Stimulated activated CD4-positive, alpha-beta T cell treated with anti-CD3 and anti-CD28 coated beads, Interleukin-1b, Interleukin-23, amount 100 ng/mL, for 1 hour (primary cell): ENCODE results near the gene TMEM209.
"Not testable (repeated sequence)": the region's sequence is repeated elsewhere in the genome, so short reads cannot be mapped to it uniquely, and the experiment has no call there.

Experiments used
- DNase-seq, 2 donors: peaks; one replicate each; pipeline ENCODE4 v3.0.0-alpha.2; 2020; ENCODE audit warnings: low read depth in 2 of 2

The TMEM209 gene

DNA sequence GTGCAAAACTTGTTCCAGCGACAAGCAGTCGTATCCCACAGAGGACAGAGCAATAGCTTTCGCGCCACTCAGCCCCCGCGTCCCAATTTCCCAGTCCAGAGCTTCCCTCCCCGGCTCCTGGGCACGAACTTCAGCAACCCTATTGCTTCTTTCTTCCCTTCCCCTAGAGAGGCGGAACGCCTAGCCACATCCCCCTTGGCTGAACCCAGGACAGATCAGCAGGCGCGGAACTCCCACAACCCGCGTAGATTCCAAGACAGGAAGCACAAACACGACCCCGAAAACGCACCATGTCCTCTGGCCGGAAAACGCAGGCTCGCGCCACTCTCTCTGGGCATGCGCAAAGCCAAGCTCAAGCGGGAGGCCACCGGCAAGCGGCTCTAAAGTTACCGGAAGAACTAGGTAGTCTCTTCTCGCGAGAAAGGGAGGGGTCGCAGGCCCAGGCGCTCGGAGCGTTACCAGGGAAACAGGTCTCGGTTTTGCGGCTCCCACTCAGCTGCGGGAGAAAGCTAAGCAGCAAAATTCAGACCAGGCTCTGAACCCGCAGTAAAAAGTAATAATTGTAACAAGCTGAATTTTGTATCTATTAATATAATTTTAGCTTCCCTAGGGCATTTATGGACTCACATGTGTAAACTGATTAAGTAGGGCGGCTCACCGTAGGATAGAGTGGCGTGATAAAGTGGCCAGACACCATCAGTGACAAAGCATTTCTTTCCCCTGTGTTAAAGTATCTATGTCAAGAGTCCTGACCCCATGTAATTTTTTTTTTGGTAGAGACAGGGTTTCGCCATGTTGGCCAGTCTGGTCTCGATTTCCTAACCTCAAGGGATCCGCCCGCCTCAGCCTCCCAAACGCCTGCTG is at the start of gene TMEM209:
TMEM209 (minus strand) TSS at position 323 of the 864 bp plus-strand sequence; CDS start at position 292, 31 bp downstream.
- peak; percentile 81 to 88 for DNase-seq

DNA sequence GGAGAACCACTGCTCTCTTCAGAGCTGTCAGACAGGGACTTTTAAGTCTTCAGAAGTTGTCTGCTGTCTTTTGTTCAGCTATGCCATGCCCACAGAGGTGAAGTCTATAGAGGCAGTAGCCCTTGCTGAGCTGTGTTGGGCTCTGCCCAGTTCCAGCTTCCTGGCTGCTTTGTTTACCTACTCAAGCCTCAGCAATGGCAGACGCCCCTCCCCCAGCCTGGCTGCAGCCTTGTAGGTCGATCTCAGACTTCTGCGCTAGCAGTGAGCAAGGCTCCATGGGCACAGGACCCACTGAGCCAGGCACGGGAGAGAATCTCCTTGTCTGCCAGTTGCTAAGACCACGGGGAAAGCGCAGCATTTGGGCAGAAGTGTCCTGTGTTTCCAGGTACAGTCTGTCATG is 49.3 kb upstream of the TMEM209 start:
- no peak for DNase-seq

DNA sequence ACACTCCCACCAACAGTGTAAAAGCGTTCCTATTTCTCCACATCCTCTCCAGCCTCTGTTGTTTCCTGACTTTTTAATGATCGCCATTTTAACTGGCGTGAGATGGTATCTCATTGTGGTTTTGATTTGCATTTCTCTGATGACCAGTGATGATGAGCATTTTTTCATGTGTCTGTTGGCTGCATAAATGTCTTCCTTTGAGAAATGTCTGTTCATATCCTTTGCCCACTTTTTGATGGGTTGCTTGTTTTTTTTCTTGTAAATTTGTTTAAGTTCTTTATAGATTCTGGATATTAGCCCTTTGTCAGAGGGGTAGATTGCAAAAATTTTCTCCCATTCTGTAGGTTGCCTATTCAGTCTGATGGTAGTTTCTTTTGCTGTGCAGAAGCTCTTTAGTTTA is 44.4 kb upstream of the TMEM209 start:
- not testable (repeated sequence) for DNase-seq

DNA sequence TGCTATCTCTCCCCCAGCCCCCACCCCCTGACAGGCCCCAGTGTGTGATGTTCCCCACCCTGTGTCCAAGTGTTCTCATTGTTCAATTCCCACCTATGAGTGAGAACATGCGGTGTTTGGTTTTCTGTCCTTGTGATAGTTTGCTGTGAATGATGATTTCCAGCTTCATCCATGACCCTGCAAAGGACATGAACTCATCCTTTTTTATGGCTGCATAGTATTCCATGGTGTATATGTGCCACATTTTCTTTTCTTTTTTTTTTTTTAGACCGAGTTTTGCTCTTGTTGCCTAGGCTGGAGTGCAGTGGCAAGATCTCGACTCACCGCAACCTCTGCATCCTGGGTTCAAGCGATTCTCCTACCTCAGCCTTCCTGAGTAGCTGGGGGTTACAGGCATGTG is 43.6 kb upstream of the TMEM209 start:
- not testable (repeated sequence) for DNase-seq

DNA sequence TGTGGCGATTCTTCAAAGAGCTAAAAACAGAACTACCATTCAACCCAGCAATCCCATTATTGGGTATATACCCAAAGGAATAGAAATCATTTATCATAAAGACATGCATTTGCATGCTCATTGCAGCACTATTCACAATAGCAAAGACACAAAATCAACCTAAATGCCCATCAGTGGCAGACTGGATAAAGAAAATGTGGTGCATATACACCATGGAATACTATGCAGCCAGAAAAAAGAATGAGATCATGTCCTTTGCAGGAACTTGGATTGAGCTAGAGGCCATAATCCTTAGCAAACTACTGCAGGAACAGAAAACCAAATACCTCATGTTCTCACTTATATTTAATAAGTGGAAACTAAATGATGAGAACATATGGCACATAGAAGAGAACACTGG is 41.3 kb upstream of the TMEM209 start:
- not testable (repeated sequence) for DNase-seq

DNA sequence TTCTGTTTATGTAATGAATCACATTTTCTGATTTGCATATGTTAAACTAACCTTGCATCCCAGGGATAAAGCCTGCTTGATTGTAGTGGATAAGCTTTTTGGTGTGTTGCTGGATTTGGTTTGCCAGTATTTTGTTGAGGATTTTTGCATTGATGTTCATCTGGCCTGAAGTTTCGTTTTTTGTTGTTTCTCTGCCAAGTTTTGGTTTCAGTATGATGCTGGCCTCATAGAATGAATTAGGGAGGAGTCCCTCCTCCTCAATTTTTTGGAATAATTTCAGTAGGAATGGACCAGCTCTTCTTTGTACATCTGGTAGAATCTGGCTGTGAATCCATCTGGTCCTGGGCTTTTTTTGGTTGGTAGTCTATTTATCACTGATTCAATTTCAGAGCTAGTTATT is 38.3 kb upstream of the TMEM209 start:
- not testable (repeated sequence) for DNase-seq

DNA sequence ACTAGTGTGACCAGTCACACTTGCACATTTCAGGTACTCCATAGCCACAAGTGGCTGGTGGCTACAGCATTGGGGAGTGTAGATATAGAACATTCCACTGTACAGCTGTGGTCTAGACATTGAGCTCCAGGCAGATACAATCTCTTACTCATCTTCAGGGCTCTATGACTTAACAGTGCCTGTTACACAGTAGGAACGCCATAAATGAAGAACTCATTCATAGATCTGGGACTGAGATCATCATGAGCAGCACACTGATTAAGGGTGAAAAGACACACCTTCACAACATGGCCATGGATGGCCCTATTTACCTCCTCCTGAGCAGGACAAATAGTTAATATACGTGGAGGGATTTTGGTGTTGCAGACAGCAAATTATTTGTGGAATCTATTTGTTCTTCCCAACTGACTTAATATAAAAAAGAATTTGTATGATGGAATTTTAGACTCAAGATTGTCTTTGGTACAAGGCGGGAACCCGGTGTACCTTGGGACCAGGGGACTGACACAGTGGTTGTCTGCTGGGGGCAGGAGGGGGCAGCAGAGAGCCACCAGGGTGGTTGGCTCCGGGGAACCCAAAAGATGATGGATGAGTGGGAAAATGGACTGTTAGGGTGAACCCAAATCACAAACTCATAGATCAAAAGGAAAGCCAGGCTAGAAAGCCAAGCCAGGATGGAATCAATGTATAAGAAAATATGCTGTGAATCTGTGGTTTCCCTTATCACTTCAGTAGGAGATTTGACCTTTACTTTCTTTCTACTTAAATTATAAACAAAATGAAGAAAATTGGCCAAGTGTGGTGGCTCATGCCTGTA is 37.2 kb upstream of the TMEM209 start:
- peak in 1 of 2 donors; percentile 32 for DNase-seq

DNA sequence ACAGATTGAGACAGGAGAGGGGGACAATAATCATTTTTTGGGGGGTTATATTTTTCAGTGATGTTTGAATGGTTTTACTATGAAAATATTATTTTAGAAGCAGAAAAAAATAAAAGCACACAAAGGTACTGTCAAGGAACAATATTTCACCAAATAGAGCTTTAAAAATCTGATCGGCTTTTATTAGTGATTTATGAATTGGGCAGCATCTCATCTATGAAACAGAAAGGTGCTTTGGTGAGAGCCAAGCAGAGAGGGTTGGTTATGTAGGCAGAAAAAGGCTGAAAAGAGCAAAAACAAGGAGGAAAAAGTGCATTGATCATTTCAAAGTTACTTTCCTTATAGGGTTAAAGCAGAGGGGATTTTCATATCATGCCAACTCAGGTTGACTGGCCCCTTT is 35.0 kb upstream of the TMEM209 start:
- DNase-seq = no peak

DNA sequence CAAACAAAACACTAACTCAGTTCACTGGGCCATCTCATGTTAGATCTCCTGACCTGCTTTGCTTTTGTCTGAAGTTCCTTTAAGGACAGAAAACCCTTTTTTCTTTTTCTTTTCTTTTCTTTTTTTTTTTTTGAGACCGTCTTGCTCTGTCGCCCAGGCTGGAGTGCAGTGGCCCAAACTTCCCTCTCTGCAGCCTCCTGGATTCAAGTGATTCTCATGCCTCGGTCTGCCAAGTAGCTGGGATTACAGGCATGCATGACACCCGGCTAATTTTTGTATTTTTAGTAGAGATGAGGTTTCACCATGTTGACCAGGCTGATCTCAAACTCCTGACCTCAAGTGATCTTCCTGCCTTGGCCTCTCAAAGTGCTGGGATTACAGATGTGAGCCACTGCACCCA is 31.2 kb upstream of the TMEM209 start:
- not testable (repeated sequence) for DNase-seq

DNA sequence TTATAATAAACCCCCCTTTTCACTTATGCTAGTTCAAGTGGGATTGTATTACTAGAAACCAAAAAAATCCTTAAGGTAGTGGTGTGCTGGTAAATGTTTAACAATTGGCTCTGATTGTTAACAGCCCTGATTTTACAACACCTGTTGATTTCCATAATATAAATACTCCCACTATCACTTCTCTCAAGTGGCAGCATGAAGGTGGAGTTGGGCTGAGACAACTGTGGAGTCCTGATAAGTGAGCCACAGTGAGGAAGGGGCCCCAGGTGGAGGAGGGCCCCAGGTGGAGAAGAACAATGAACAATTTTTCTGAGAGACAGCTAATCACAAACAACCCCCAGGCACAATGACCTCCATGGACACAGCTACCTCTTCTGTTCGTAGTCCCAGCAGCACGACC is 28.9 kb upstream of the TMEM209 start:
- no peak for DNase-seq

DNA sequence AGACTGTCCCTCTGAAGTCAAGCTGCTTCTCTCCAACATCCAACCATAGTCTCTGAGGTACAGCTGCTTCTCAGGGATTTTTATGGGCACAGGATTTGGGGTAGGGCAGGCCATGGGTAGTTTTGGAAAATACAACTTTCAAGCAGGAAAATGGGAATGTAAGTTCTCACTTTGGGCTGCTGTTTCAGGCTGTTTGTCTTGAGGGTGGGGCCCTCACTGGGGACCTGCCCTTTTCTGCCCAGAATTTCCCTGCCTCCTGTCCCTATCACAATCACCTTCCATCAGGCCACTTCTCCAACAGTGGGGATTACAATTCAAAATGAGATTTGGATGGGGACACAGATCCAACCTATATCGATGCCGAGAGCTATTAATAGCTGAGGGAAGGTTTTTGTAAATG is 27.0 kb upstream of the TMEM209 start:
- no peak for DNase-seq

DNA sequence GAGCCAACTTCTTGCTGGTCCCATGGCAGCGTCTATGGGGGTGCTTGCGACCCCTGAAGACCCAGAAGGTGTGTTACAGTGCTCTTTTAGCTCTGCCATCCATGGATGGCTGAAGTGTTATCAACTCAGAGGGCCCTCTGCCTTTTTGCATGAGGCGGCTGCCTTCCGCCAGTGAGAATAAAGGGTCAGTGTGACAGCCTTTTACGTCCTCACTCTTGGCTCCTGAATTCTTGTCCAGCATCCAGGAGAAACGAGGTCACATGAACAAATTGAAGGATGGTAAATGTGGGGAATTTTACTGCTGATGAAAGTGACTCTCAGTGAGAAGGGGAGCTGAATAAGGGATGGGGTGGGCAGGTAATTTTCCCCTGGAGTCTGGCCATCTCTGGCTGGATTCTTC is 26.6 kb upstream of the TMEM209 start:
- DNase-seq = no peak

DNA sequence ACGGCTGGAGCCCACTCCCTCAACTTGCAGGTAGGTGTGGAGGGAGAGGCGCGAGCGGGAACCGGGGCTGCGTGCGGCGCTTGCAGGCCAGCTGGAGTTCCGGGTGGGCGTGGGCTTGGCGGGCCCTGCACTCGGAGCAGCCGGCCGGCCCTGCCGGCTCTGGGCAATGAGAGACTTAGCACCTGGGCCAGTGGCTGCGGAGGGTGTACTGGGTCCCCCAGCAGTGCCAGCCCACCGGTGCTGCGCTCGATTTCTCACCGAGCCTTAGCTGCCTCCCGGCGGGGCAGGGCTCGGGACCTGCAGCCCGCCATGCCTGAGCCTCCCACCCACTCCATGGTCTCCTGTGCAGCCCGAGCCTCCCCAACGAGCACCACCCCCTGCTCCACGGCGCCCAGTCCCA is 24.8 kb upstream of the TMEM209 start:
- DNase-seq = not testable (repeated sequence)

DNA sequence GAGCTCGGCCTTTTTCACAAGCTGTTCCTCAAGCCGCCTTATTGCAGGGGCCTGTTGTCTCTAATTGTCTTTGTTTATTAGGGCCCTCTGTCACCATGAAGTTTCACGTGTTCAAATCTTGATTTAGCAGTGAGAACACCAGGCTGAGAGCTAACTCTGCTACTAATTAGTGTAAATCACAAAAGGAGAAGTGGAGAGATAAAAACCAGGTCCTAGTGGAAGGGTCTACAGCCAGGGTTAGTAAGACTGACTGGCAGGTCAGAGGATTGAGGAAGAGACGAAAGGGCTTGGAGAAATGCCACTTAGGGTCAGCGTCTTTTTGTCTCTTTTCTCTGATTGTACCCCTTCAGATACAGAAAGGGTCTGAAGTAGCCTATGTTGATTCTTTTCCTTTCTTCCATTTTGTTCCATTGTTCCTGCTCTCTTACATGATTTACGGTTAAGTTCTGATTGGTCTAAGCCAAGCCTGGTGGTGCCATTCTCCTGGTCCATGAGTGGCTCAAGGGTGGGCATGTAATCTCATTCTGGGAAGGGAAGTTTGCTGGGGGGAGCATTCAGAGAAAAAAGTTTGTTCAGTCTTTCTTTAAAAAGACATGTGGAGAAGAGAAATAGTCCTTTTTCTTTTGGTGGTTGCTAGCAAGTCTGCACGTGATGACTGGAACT is 23.8 kb upstream of the TMEM209 start:
- DNase-seq = no peak

DNA sequence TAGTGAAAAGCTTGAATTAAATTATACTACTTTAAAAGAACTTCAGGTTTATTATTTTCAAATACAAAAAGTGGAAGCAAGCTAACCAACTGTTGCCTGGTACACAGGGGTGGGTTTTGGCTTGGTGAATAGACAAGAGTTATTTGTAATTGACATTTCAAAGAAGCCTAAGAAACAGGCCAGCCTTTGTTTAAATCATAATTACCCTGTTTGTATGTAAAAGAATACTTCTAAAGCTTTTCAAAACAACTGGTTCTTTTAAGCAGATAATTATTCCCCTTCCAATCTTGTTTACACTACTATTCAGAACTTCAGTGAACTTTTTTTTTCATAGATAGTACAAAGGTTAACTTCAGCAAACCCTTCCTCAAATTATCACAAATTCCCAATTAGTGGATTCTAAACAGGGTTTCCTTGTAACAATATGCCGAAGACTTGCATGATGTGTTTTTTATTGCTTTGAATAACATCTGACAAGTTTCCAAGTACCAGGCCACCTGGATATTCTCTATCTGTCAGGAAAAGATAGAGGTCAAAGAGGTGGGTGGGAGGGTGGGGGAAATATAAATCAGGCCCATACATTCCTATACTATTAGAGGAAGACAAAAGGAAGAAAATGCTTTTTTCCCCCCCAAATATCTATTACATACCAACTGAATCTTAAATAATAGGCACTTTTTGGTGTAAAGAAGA is 22.8 kb upstream of the TMEM209 start:
- no peak for DNase-seq

DNA sequence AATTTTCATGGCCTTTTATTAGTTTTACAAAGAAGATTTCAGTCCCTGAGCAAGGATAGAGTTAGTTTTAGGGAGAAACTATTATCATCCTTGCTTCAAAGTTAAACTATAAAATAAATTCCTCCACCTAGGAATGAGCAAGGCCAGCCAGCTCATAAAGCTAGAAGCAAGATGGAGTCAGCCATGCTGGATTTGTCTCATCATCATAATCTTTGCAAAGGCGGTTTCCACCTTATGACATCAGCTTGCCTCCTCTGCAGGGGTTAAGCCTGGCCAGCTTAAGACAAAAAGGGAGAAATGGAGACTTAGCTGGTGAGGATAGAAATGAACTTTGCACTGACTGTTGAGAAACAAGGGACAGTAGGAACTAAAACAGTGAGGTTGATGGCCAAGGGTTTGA is 21.1 kb upstream of the TMEM209 start:
- no peak for DNase-seq

DNA sequence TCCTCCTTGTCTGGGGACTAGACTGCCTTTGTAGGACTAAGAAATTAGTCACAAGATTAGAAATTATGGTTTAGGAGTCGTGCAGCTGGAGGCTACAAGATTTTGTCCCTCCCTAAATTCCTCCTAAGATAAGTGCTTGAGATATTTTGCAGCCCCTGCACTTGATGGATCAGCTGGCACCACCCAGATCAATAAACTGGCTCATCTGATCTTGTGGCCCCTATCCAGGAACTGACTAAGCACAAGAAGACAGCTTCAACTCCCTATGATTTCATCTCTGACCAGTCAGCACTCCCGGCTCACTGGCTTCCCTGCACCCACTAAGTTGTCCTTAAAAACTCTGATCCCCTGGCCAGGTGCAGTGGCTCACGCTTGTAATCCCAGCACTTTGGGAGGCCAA is 19.7 kb upstream of the TMEM209 start:
- DNase-seq = not testable (repeated sequence)

DNA sequence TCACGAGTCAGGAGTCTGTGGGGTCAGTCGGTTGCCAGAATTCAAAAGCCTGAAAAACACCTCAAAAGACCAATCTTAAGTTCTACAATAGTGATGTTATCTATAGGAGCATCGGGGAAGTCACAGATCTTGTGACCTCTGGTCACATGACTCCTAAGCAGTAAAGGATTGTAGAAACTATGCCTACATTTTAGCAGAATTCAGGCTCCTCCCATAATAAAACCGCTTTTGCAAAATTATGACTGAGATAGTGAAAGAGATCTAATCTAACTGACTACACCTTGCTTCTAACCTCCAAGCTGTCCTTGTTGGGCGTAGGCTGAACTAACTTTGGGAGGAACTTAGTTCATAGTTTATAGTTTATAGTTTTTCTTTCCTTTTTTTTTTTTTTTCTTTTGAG is 19.0 kb upstream of the TMEM209 start:
- no peak for DNase-seq

DNA sequence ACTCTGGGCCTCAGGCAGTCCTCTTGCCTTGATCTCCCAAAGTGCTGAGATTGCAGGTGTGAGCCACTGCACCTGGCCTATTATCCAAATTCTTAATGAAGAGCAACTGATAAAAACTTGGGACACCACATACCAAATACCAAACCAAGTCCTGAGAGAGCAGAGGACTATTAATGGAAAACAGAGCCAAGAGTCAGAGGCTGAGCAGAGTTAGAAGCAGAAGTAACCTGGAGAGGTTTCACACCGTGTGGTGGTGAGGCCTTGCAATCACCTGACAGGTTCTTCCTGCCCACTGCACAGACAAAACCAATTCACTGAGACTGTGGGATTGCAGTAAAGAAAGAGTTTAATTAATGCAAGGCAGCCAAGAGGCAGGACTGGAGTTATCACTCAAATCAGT is 18.4 kb upstream of the TMEM209 start:
- no peak for DNase-seq

DNA sequence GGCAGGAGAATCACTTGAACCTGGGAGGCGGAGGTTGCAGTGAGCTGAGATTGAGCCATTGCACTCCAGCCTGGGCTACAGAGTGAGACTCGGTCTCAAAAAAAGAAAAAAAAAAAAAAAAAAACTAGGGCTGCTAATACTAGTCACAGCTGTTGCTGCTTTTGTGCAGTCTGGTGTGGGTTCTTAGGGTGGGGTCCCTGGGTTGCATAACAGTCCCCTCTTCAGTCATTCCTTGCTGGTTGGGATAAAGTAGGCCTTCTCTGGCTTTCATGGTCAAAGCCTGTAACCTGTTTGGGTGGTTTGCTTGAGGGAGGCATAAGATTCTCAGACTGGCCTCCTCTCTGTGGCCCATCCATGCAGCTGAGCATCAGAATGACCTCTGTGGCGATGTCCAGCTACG is 16.5 kb upstream of the TMEM209 start:
- DNase-seq = no peak

DNA sequence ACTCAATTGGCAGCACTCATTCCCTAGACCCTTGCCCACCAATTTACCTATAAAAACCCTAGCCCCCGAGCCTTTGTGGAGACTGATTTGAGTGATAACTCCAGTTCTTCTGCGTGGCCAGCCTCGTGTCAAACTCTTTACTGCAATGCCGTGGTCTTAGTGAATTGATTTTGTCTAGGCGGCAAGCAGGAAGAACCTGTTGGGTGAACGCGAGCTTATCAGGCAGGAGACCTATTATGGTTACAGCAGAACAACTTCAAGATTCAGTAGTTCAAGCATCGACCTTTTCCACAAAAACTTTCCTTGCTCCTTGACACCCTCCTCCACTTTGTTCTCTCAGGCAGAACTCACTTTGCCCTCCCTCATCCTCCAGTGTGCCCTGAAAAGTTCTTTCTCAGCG is 14.7 kb upstream of the TMEM209 start:
- DNase-seq = no peak
